ENCODE measurements around the gene DLST.
A peak's percentile ranks its signal among the peaks of the same experiment; 100 is the strongest.

DLST gene

GRCh38 chr14:74860899-74861733 lies 20.6 kb upstream of the DLST start:
- no peak overlapping the region for H3K4me3 ChIP-seq (ENCODE audit: insufficient read depth, low read depth, low read length, poor library complexity, severe bottlenecking)
- H3K9me3 ChIP-seq (ENCODE audit: control insufficient read depth, low read length): no peaks in the 10 kb centered on the region
- no peak overlapping the region for H3K27ac ChIP-seq (ENCODE audit: insufficient read depth, low read length, poor library complexity, severe bottlenecking)
- H3K27me3 ChIP-seq (replicated peaks; ENCODE audit: control insufficient read depth, insufficient read depth, low read length, poor library complexity, severe bottlenecking): no peaks in the 10 kb centered on the region
- DNase-seq: peak; percentile 71 to 86 (median 81)
- peaks cover 4% of the 10 kb centered on the region for H3K4me1 ChIP-seq (ENCODE audit: control insufficient read depth, insufficient read depth, low read length, poor library complexity, severe bottlenecking)
- no peaks in the 10 kb centered on the region for H3K36me3 ChIP-seq (ENCODE audit: control insufficient read depth, insufficient read depth, low read length)

- Histone ChIP-seq H3K36me3 (ENCODE audit: control insufficient read depth, insufficient read depth, low read length) (no peaks in the 10 kb centered on the region), H3K27ac (ENCODE audit: insufficient read depth, low read length, poor library complexity, severe bottlenecking) (no peak overlapping the region), H3K27me3 (replicated peaks; ENCODE audit: control insufficient read depth, insufficient read depth, low read length, poor library complexity, severe bottlenecking) (no peaks in the 10 kb centered on the region), H3K4me3 (ENCODE audit: insufficient read depth, low read depth, low read length, poor library complexity, severe bottlenecking) (no peak overlapping the region), H3K9me3 (ENCODE audit: control insufficient read depth, low read length) (no peaks in the 10 kb centered on the region), H3K4me1 (ENCODE audit: control insufficient read depth, insufficient read depth, low read length, poor library complexity, severe bottlenecking) (peaks cover 4% of the 10 kb centered on the region)
- DNase-seq: no peak
These were observed 20.0 kb upstream of the DLST start for GRCh38 chr14:74861734-74862090.

GRCh38 chr14:74863274-74863673 lies 18.4 kb upstream of the DLST start:
- DNase-seq: no peak
- Histone ChIP-seq H3K27ac (ENCODE audit: insufficient read depth, low read length, poor library complexity, severe bottlenecking) (no peak overlapping the region), H3K4me1 (ENCODE audit: control insufficient read depth, insufficient read depth, low read length, poor library complexity, severe bottlenecking) (peaks cover 17% of the 10 kb centered on the region), H3K27me3 (replicated peaks; ENCODE audit: control insufficient read depth, insufficient read depth, low read length, poor library complexity, severe bottlenecking) (no peaks in the 10 kb centered on the region), H3K36me3 (ENCODE audit: control insufficient read depth, insufficient read depth, low read length) (no peaks in the 10 kb centered on the region), H3K4me3 (ENCODE audit: insufficient read depth, low read depth, low read length, poor library complexity, severe bottlenecking) (no peak overlapping the region), H3K9me3 (ENCODE audit: control insufficient read depth, low read length) (no peaks in the 10 kb centered on the region)

- Histone ChIP-seq H3K27ac (ENCODE audit: insufficient read depth, low read length, poor library complexity, severe bottlenecking) (no peak overlapping the region), H3K27me3 (replicated peaks; ENCODE audit: control insufficient read depth, insufficient read depth, low read length, poor library complexity, severe bottlenecking) (no peaks in the 10 kb centered on the region), H3K4me1 (ENCODE audit: control insufficient read depth, insufficient read depth, low read length, poor library complexity, severe bottlenecking) (peaks cover 17% of the 10 kb centered on the region), H3K9me3 (ENCODE audit: control insufficient read depth, low read length) (no peaks in the 10 kb centered on the region), H3K36me3 (ENCODE audit: control insufficient read depth, insufficient read depth, low read length) (no peaks in the 10 kb centered on the region), H3K4me3 (ENCODE audit: insufficient read depth, low read depth, low read length, poor library complexity, severe bottlenecking) (no peak overlapping the region)
- no peak for DNase-seq
These were observed 17.5 kb upstream of the DLST start for GRCh38 chr14:74864198-74864597.

GRCh38 chr14:74865156-74865555 lies 16.6 kb upstream of the DLST start:
- H3K4me1 ChIP-seq (ENCODE audit: control insufficient read depth, insufficient read depth, low read length, poor library complexity, severe bottlenecking): peaks cover 17% of the 10 kb centered on the region
- no peak overlapping the region for H3K4me3 ChIP-seq (ENCODE audit: insufficient read depth, low read depth, low read length, poor library complexity, severe bottlenecking)
- H3K27me3 ChIP-seq (replicated peaks; ENCODE audit: control insufficient read depth, insufficient read depth, low read length, poor library complexity, severe bottlenecking): no peaks in the 10 kb centered on the region
- no peak for DNase-seq
- H3K27ac ChIP-seq (ENCODE audit: insufficient read depth, low read length, poor library complexity, severe bottlenecking): no peak overlapping the region
- no peaks in the 10 kb centered on the region for H3K36me3 ChIP-seq (ENCODE audit: control insufficient read depth, insufficient read depth, low read length)
- no peaks in the 10 kb centered on the region for H3K9me3 ChIP-seq (ENCODE audit: control insufficient read depth, low read length)

GRCh38 chr14:74866708-74867389 lies 14.9 kb upstream of the DLST start:
- H3K4me3 ChIP-seq (ENCODE audit: insufficient read depth, low read depth, low read length, poor library complexity, severe bottlenecking): no peak overlapping the region
- H3K4me1 ChIP-seq (ENCODE audit: control insufficient read depth, insufficient read depth, low read length, poor library complexity, severe bottlenecking): peaks cover 13% of the 10 kb centered on the region
- DNase-seq: no peak
- no peaks in the 10 kb centered on the region for H3K27me3 ChIP-seq (replicated peaks; ENCODE audit: control insufficient read depth, insufficient read depth, low read length, poor library complexity, severe bottlenecking)
- no peaks in the 10 kb centered on the region for H3K36me3 ChIP-seq (ENCODE audit: control insufficient read depth, insufficient read depth, low read length)
- no peak overlapping the region for H3K27ac ChIP-seq (ENCODE audit: insufficient read depth, low read length, poor library complexity, severe bottlenecking)
- no peaks in the 10 kb centered on the region for H3K9me3 ChIP-seq (ENCODE audit: control insufficient read depth, low read length)

GRCh38 chr14:74867673-74868072 lies 14.0 kb upstream of the DLST start:
- peaks cover 13% of the 10 kb centered on the region for H3K4me1 ChIP-seq (ENCODE audit: control insufficient read depth, insufficient read depth, low read length, poor library complexity, severe bottlenecking)
- H3K36me3 ChIP-seq (ENCODE audit: control insufficient read depth, insufficient read depth, low read length): no peaks in the 10 kb centered on the region
- H3K27ac ChIP-seq (ENCODE audit: insufficient read depth, low read length, poor library complexity, severe bottlenecking): no peak overlapping the region
- peak in 1 of 3 donors; percentile 13 for DNase-seq
- no peak overlapping the region for H3K4me3 ChIP-seq (ENCODE audit: insufficient read depth, low read depth, low read length, poor library complexity, severe bottlenecking)
- no peaks in the 10 kb centered on the region for H3K9me3 ChIP-seq (ENCODE audit: control insufficient read depth, low read length)
- H3K27me3 ChIP-seq (replicated peaks; ENCODE audit: control insufficient read depth, insufficient read depth, low read length, poor library complexity, severe bottlenecking): no peaks in the 10 kb centered on the region

- Histone ChIP-seq H3K4me3 (ENCODE audit: insufficient read depth, low read depth, low read length, poor library complexity, severe bottlenecking) (no peak overlapping the region), H3K4me1 (ENCODE audit: control insufficient read depth, insufficient read depth, low read length, poor library complexity, severe bottlenecking) (peaks cover 13% of the 10 kb centered on the region), H3K27me3 (replicated peaks; ENCODE audit: control insufficient read depth, insufficient read depth, low read length, poor library complexity, severe bottlenecking) (no peaks in the 10 kb centered on the region), H3K9me3 (ENCODE audit: control insufficient read depth, low read length) (no peaks in the 10 kb centered on the region), H3K27ac (ENCODE audit: insufficient read depth, low read length, poor library complexity, severe bottlenecking) (no peak overlapping the region), H3K36me3 (ENCODE audit: control insufficient read depth, insufficient read depth, low read length) (no peaks in the 10 kb centered on the region)
- no peak for DNase-seq
These were observed 13.0 kb upstream of the DLST start for GRCh38 chr14:74868739-74869138.

- no peak overlapping the region for H3K4me3 ChIP-seq (ENCODE audit: insufficient read depth, low read depth, low read length, poor library complexity, severe bottlenecking)
- H3K4me1 ChIP-seq (ENCODE audit: control insufficient read depth, insufficient read depth, low read length, poor library complexity, severe bottlenecking): peaks cover 26% of the 10 kb centered on the region
- H3K36me3 ChIP-seq (ENCODE audit: control insufficient read depth, insufficient read depth, low read length): no peaks in the 10 kb centered on the region
- H3K9me3 ChIP-seq (ENCODE audit: control insufficient read depth, low read length): no peaks in the 10 kb centered on the region
- DNase-seq: no peak
- H3K27me3 ChIP-seq (replicated peaks; ENCODE audit: control insufficient read depth, insufficient read depth, low read length, poor library complexity, severe bottlenecking): no peaks in the 10 kb centered on the region
- H3K27ac ChIP-seq (ENCODE audit: insufficient read depth, low read length, poor library complexity, severe bottlenecking): no peak overlapping the region
These were observed 9.9 kb upstream of the DLST start for GRCh38 chr14:74871819-74872218.

GRCh38 chr14:74875204-74875603 lies 6.5 kb upstream of the DLST start:
- H3K36me3 ChIP-seq (ENCODE audit: control insufficient read depth, insufficient read depth, low read length): no peaks in the 10 kb centered on the region
- no peaks in the 10 kb centered on the region for H3K27me3 ChIP-seq (replicated peaks; ENCODE audit: control insufficient read depth, insufficient read depth, low read length, poor library complexity, severe bottlenecking)

More at GRCh38 chr14:74875204-74875603, 6.5 kb upstream of the DLST start:
- DNase-seq: no peak
- Histone ChIP-seq H3K27ac (ENCODE audit: insufficient read depth, low read length, poor library complexity, severe bottlenecking) (no peak overlapping the region), H3K4me1 (ENCODE audit: control insufficient read depth, insufficient read depth, low read length, poor library complexity, severe bottlenecking) (peaks cover 14% of the 10 kb centered on the region), H3K4me3 (ENCODE audit: insufficient read depth, low read depth, low read length, poor library complexity, severe bottlenecking) (no peak overlapping the region), H3K9me3 (ENCODE audit: control insufficient read depth, low read length) (no peaks in the 10 kb centered on the region)
